GM12875 (cell line): ENCODE results near the gene GNG12.

Experiments used
- H3K4me3 ChIP-seq: one replicate; pipeline ENCODE4 v1.5.1; 2011; ENCODE audit warnings: low read depth, low read length, control low read depth
- CTCF ChIP-seq: IDR thresholded peaks from 2 replicates; pipeline ENCODE4 v1.5.1; 2011; ENCODE audit warnings: low read depth, mild to moderate bottlenecking, control low read depth, inconsistent platforms, low read length, moderate library complexity, borderline replicate concordance; ENCODE audit not compliant: insufficient read depth

The GNG12 gene

GRCh38 chr1:67832737-67833601 lies at the start of gene GNG12:
Gene GNG12 (minus strand): TSS chr1:67833467. CDS start chr1:67707686, 125,781 bp downstream.
- no peak for TF ChIP-seq CTCF
- H3K4me3 ChIP-seq: no peak within 1 kb of the TSS

DNA sequence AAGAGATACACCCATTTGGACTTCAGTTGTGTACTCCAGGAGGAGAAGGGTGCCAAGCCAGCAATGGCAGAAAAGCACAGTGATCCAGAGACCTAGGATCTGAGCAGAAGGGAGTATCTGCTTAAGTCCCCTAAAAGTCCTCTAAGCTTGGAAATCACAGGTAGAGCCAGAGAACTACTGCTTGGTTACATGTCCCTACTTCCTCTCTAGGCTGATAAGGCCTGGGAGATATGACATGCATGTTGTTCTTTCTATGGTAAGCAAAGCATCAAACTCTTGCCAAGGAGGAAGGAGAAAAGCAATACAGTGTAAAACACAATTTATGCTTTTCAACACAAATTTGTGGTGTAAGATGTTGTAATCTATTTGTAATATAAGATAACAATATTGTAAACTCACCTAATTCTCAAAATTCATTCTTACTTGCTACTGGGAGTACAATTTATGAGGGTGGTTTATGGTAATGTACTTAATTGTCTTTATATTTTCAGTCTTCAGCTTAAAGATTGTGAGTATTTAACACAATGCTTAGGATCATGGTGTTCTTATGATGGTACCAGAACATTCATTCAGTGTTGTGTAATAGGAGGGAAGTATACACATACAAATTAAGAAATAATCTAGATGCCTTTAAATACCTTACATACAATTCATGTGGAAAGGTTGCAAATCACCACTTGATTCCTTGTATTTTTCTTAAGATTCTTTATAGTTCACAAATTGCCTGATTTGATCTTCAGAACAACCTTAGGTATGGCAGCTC lies 49.1 kb upstream of the GNG12 start:
- TF ChIP-seq CTCF: no peak
- no peak overlapping the region for H3K4me3 ChIP-seq

DNA sequence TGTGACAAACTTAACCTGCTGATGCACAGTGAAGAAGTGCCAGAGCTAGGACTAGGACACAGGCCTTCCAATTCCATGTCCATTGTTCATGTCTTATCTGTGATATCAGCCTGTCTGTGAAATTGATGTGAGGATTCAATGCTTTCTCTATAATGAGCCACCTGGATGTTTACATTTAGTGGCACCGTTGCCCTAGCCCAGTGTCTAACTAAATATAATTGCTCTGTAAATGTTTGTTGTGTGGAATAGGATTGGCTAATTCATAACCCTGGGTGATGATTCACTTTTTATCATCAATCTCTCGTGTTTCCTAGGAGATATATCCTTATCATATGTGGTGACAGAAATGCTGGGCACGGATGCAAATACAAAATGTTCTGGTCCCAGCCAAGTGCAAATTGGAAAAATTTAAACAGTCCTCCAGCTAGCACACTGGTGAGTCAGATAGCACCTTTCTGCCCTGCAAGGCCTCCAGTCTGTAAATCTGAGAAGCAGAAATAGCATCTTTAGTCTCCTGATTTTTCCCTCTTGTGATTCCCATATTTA lies 46.9 kb upstream of the GNG12 start:
- no peak overlapping the region for H3K4me3 ChIP-seq
- no peak for TF ChIP-seq CTCF

GRCh38 chr1:67879485-67879884 lies 46.2 kb upstream of the GNG12 start:
- H3K4me3 ChIP-seq: no peak overlapping the region
- no peak for TF ChIP-seq CTCF

DNA sequence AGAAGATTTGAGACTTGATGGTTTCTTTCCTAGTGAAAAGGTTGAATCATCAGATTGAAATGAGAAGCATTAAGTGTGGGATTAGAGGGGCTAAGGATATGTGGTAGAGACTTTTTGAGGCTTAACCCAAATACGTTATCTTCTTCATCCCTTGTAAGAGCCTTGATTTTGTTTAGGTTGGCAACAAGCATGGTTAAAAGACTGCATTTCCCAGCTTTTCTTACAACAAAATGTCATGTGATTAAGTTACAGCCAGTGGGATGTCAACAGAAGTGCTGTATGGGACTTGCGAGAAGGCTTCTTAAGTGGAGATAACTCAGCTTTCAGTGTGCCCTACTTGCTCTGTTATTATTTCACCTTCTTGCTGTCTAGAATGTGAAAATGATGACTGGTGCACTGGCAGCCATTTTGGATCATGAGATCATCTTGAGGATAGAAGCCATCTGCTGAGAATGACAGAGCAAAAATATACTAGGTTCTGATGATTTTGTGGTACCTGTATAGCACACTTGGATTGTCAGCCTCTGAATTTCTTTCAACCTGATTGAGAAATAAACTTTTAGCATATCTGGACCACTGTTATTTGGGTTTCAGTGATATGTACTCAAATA lies 41.3 kb upstream of the GNG12 start:
- TF ChIP-seq CTCF: no peak

GRCh38 chr1:67869233-67869632 lies 36.0 kb upstream of the GNG12 start:
- no peak overlapping the region for H3K4me3 ChIP-seq

More for the DNA sequence above, 41.3 kb upstream of the GNG12 start:
- no peak overlapping the region for H3K4me3 ChIP-seq

More at GRCh38 chr1:67869233-67869632, 36.0 kb upstream of the GNG12 start:
- no peak for TF ChIP-seq CTCF
